Fibroblast of lung (primary cell): ENCODE measurements around the gene POLR1A. TPM values are rescaled to one million over a fixed set of nuclear protein-coding genes. Genes with fewer than 3 reads are reported as not detected.
A peak's percentile ranks its signal among the peaks of the same experiment; 100 is the strongest.

Experiments
- DNase-seq, 2 donors: peaks; one replicate each; pipeline versions ENCODE4 v3.0.0 to v3.0.0-alpha.2; 2010; ENCODE audit warnings: low read depth in 2 of 2
- H2AFZ ChIP-seq: 2 replicates; pipeline ENCODE4 v1.5.1; 2012; ENCODE audit warnings: low read length, control low read depth, inconsistent platforms
- H3K27ac ChIP-seq: 2 replicates; pipeline ENCODE4 v1.5.1; 2011; ENCODE audit warnings: low read length, control low read depth; ENCODE audit not compliant: insufficient read depth
- H3K27me3 ChIP-seq: 2 replicates; pipeline ENCODE4 v1.5.1; 2011; ENCODE audit warnings: mild to moderate bottlenecking, low read length; ENCODE audit not compliant: control insufficient read depth, insufficient read depth
- H3K36me3 ChIP-seq: 2 replicates; pipeline ENCODE4 v1.5.1; 2011; ENCODE audit warnings: low read length; ENCODE audit not compliant: control insufficient read depth, insufficient read depth
- H3K4me1 ChIP-seq: 2 replicates; pipeline ENCODE4 v1.5.1; 2011; ENCODE audit warnings: low read length; ENCODE audit not compliant: control insufficient read depth, insufficient read depth; ENCODE audit errors: extremely low read depth
- H3K4me2 ChIP-seq: 2 replicates; pipeline ENCODE4 v1.5.1; 2011; ENCODE audit warnings: low read length, control low read depth; ENCODE audit not compliant: insufficient read depth; ENCODE audit errors: extremely low read depth
- H3K4me3 ChIP-seq, 4 experiments: fragments of 200-600 bp in 1 of 4; sonication (generic) in 1 of 4; replicated peaks in 1 of 4; 2 replicates each; pipeline ENCODE4 v1.5.1; 2011 to 2016; ENCODE audit warnings: low read length in 4 of 4, low read depth in 3 of 4, mild to moderate bottlenecking in 3 of 4, control low read depth in 2 of 4, inconsistent platforms in 1 of 4, mixed read lengths in 1 of 4; ENCODE audit not compliant: insufficient read depth in 1 of 4; ENCODE audit errors: control extremely low read depth in 1 of 4
- H3K79me2 ChIP-seq: 2 replicates; pipeline ENCODE4 v1.5.1; 2012; ENCODE audit warnings: mild to moderate bottlenecking, low read length, inconsistent platforms; ENCODE audit not compliant: control insufficient read depth, insufficient read depth
- H3K9ac ChIP-seq: 2 replicates; pipeline ENCODE4 v1.5.1; 2011; ENCODE audit warnings: mild to moderate bottlenecking, low read length, control low read depth; ENCODE audit not compliant: insufficient read depth
- H3K9me3 ChIP-seq: 2 replicates; pipeline ENCODE4 v1.5.1; 2012; ENCODE audit warnings: low read depth, low read length; ENCODE audit not compliant: control insufficient read depth, insufficient read depth
- H4K20me1 ChIP-seq: 2 replicates; pipeline ENCODE4 v1.5.1; 2011; ENCODE audit warnings: low read length; ENCODE audit not compliant: control insufficient read depth, insufficient read depth; ENCODE audit errors: extremely low read depth
- CTCF ChIP-seq, 2 donors: IDR thresholded peaks in 1 of 2; conservative IDR thresholded peaks in 1 of 2; 1 replicate in 1 of 2; 2 replicates in 1 of 2; pipeline ENCODE4 v1.5.1; 2011 to 2012; ENCODE audit warnings: low read length in 2 of 2, control low read depth in 1 of 2, inconsistent platforms in 1 of 2, low read depth in 1 of 2, mild to moderate bottlenecking in 1 of 2
- EZH2 ChIP-seq: IDR thresholded peaks from 2 replicates; pipeline ENCODE4 v1.5.1; 2012; ENCODE audit warnings: low read length, control low read depth, mild to moderate bottlenecking; ENCODE audit errors: missing control alignments
- polyA plus RNA-seq, 2 donors: library from polyadenylated mRNA; depleted of rRNA in 1 of 2; stranded (reverse) in 1 of 2; unstranded in 1 of 2; fragments of >200 nt; gene quantifications; 2 replicates each; pipeline ENCODE4 v1.2.1, GENCODE V29; 2011 to 2012; ENCODE audit warnings: missing spikeins in 1 of 2
- total RNA-seq: library from RNA; depleted of rRNA; stranded (reverse); fragments of >200 nt; gene quantifications from 2 replicates; pipeline ENCODE4 v1.2.1, GENCODE V29; 2014

The POLR1A gene
- total and polyA plus RNA-seq, 2 donors (not counting 1 experiment from before 2014, with no cell fraction given): 9.4 to 9.9 TPM

GRCh38 chr2:86069783-86070339 is 35.8 kb downstream of the POLR1A start:
- Histone ChIP-seq H3K4me3 (no peak overlapping the region), H3K9me3 (no peaks in the 10 kb centered on the region), H3K36me3 (peaks cover 32% of the 10 kb centered on the region), H3K27ac (no peak overlapping the region), H3K79me2 (no peaks in the 10 kb centered on the region), H4K20me1 (no peaks in the 10 kb centered on the region), H3K9ac (no peak overlapping the region), H3K4me1 (peaks cover 2% of the 10 kb centered on the region), H3K27me3 (no peaks in the 10 kb centered on the region), H3K4me2 (no peak overlapping the region), H2AFZ (no peak overlapping the region)
- DNase-seq: no peak
- TF ChIP-seq EZH2 (no peak), CTCF (conservative IDR thresholded peaks at IDR 0.05 in 1 of 2, IDR thresholded peaks at IDR 0.05 in 1 of 2; ENCODE audit: low read depth in 1 of 2, low read length in 2 of 2) (no peak)

GRCh38 chr2:86069091-86069685 is 36.5 kb downstream of the POLR1A start:
- Histone ChIP-seq H3K4me3 (no peak overlapping the region), H2AFZ (no peak overlapping the region), H3K27ac (no peak overlapping the region), H3K4me1 (peaks cover 2% of the 10 kb centered on the region), H3K79me2 (no peaks in the 10 kb centered on the region), H3K9ac (no peak overlapping the region), H3K36me3 (peaks cover 29% of the 10 kb centered on the region), H3K9me3 (no peaks in the 10 kb centered on the region), H3K27me3 (no peaks in the 10 kb centered on the region), H4K20me1 (no peaks in the 10 kb centered on the region), H3K4me2 (no peak overlapping the region)
- TF ChIP-seq EZH2 (no peak), CTCF (conservative IDR thresholded peaks at IDR 0.05 in 1 of 2, IDR thresholded peaks at IDR 0.05 in 1 of 2; ENCODE audit: low read depth in 1 of 2, low read length in 2 of 2) (peak in 1 of 2 donors; percentile 7)
- DNase-seq: peak; percentile 23 to 67

- no peaks in the 10 kb centered on the region for H3K9me3 ChIP-seq
- peaks cover 2% of the 10 kb centered on the region for H3K4me1 ChIP-seq
- no peaks in the 10 kb centered on the region for H4K20me1 ChIP-seq
- H3K9ac ChIP-seq: no peak overlapping the region
- H2AFZ ChIP-seq: no peak overlapping the region
- no peak overlapping the region for H3K4me3 ChIP-seq
- no peaks in the 10 kb centered on the region for H3K27me3 ChIP-seq
- H3K27ac ChIP-seq: no peak overlapping the region
- no peak for DNase-seq
- H3K79me2 ChIP-seq: no peaks in the 10 kb centered on the region
- no peak overlapping the region for H3K4me2 ChIP-seq
- H3K36me3 ChIP-seq: peaks cover 23% of the 10 kb centered on the region
- TF ChIP-seq EZH2 (no peak), CTCF (conservative IDR thresholded peaks at IDR 0.05 in 1 of 2, IDR thresholded peaks at IDR 0.05 in 1 of 2; ENCODE audit: low read depth in 1 of 2, low read length in 2 of 2) (no peak)
Observed at GRCh38 chr2:86068648-86069047, 37.0 kb downstream of the POLR1A start.
